GM21529 (cell line): ENCODE measurements around the gene GPR148.

Experiments
- ATAC-seq: cut with Tn5 transposase; IDR thresholded peaks from one replicate; pipeline ENCODE4 v1.9.1; 2021; ENCODE audit not compliant: unreplicated experiment

Gene GPR148

GRCh38 chr2:130749078-130749477 is 20.2 kb downstream of the GPR148 start:
- ATAC-seq: no peak

GRCh38 chr2:130749641-130750040 is 20.8 kb downstream of the GPR148 start:
- ATAC-seq: no peak

DNA sequence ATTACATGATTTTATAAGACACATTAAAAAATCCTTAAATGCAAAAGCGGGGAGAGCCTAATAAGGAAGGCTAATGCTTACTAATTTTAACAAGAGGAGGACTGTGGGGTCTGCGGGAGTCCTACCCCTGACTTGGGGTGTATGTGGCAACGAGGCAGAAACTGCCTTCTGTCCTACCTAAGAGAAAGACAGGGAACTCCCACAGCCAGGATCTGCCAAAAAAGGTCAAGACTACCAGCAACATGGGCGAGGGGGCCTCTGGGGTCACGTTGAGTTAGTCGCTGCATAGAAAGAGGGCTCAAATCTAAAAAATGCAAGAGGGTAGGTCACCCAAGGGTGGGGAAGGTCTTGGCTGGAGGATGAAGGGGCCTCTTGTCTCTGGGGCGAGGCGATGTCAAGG is 25.9 kb downstream of the GPR148 start:
- ATAC-seq: no peak

DNA sequence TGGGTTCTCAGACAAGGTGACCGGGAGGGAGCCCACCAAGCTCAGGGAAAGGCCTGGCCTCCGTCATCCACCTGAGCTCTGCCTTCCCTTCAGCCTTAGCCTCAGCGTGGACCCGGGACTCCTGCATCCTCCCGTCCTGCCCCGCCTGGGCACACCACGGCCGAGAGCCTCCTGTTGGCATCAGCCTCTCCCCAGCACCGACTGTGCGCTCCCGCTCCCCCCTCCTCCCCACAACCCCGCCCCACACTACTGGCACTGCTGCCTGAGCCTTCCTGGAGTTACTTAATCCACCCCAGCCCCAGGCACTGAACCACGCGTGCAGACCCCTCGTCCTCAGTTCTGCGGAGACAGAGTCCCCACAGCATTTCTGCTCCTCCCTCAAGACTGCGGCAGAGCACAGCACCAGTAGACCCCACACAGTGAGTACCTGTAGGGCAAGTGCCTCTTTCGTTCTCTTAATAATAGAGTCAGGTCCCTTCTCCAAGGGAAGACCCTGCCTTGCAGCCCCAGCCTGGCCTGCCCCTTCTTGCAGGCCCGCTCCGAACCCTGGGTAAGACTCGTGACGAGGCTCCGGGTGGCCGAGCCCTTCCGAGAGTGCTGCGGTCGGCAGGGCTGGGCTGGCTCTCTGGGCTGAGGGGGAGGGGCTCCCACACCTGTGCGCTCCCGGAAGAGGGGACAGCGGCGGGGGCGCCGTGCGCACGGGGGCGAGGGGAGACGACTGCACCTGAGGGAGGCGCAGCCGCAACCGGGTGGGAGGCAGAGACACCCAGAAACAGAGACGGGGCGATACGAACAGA is 26.6 kb downstream of the GPR148 start, which contains the start of gene AMER3:
AMER3 (plus strand) TSS at position 285 of the 797 bp plus-strand sequence. CDS start 6,533 bp downstream, outside the sequence.
- ATAC-seq: no peak

- no peak for ATAC-seq
Measured at GRCh38 chr2:130756053-130756873, 27.4 kb downstream of the GPR148 start.

DNA sequence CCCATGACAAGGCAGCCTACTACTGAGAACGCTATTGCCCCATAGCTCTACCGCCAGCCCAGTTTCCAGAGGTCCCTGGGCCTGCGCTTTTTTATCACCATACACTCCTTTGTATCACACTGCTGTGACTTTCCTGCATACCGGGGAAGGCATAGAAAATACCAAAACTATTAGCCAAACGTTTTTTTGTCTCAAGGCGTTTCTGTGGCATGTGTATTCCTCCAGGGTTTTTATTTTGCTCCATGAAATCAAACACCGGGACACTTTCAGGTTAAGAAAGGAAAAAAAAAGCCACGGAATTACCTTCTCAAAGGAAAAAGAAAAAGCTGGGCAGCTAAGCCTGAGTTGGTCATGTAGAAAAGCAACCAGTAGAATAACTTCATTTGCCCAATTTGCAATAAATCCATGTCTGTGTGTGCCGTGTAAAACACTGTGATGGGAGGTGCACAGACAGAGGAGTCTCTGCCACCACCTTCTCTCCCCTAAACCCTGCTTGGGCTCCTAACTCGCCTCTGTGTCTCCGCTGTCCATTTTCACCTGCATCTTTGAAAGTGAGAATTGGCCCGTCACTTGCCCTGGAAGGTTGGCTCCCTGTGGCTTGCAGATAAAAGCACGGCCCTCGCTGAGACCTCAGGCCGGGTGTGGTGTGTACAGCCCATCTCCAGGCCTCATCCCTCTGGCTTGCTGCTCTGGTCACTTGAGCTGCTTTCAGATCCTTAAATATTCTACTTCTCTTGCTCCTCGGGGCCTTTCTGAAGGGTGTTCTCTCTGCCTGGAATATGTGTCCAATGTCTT is 28.2 kb downstream of the GPR148 start:
- ATAC-seq: no peak

- no peak for ATAC-seq
Measured at GRCh38 chr2:130759906-130760753, 31.3 kb downstream of the GPR148 start.

- no peak for ATAC-seq
Measured at GRCh38 chr2:130760754-130761751, 32.2 kb downstream of the GPR148 start.

GRCh38 chr2:130762031-130762909 is 33.4 kb downstream of the GPR148 start:
- ATAC-seq: no peak

DNA sequence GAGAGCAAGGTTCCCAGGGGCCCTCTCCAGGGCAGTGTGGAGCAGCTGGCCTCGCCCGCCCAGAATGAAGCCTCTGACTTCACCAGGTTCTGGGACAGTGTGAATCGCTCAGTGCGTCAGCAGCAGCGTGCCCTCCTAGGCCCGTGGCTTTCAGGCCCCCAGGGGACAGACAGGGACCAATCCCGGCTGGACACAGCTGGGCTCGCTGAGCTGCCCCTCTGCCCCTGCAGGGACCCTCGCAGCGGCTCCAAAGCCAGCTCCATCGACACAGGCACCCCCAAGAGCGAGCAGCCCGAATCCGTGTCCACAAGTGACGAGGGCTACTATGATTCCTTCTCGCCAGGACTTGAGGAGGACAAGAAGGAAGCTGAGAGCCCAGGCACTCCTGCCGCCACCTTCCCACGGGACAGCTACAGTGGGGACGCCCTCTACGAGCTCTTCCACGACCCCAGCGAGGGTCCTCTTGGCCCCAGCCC is 34.1 kb downstream of the GPR148 start:
- ATAC-seq: no peak

DNA sequence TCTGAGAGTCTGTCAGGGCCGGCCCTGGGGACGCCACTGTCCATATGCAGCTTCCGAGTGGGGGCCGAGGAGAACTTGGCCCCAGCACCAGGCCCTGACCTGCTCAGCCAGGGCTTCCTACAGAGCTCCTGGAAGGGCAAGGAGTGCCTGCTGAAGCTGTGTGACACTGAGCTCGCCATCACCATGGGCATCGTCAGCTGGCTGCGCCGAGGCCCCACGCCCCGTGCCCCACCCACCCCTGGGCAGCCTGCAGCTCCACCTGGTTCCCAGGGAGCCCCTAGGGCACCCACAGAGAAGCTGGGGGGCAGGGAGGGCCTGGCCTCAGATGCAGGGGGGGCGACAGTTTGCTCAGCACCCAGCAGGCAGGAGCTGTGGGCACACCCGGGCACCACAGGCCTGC is 34.5 kb downstream of the GPR148 start:
- ATAC-seq: no peak

- no peak for ATAC-seq
Measured at GRCh38 chr2:130764035-130764820, 35.4 kb downstream of the GPR148 start.

- no peak for ATAC-seq
Measured at GRCh38 chr2:130764821-130765115, 35.9 kb downstream of the GPR148 start.

DNA sequence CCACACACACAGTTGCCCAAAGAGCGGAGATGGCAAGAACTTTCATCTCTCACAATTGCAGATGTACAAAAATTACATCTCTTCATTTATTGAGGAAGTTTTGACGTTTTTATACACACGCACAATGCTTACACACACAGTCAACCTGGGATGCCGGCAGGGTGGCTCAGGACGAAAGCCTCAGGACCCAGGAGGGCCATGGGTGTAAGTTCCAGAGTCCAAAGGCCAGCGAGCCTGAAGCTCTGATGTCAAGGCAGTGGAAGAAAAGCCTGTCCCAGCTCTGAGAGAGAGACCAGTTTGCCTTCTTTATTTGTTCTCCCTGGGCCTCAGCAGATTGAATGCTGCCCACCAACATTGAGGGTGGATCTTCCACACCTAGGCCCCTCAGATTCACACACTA is 36.6 kb downstream of the GPR148 start:
- no peak for ATAC-seq

GRCh38 chr2:130766037-130766436 is 37.2 kb downstream of the GPR148 start:
- no peak for ATAC-seq

- no peak for ATAC-seq
Measured at GRCh38 chr2:130766711-130767407, 38.0 kb downstream of the GPR148 start.

DNA sequence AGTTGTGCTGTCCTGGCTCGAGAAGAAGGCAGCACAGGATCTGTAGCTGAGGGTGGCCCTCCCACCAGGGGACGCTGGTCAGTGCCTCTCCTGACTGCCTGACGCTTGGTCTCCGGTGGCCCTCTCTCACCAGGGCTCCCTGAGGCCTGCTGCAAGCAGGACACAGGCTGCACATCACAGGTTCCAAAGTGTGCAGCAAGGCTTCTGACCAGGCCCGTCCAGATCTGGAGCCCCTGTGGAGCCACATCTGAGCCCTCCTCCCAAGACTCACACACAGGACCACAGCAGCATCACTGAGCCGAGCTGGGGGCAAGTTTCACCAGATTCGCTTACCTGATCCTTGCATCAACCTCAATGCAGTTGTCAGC is 38.5 kb downstream of the GPR148 start:
- ATAC-seq: no peak
